GM19467 (cell line): ENCODE measurements around the gene LYPD4.
"Not testable (repeated sequence)": the region's sequence is repeated elsewhere in the genome, so short reads cannot be mapped to it uniquely, and the experiment has no call there.

Experiments used
- ATAC-seq: cut with Tn5 transposase; IDR thresholded peaks from one replicate; pipeline ENCODE4 v1.9.1; 2021; ENCODE audit warnings: mild to moderate bottlenecking, moderate library complexity; ENCODE audit not compliant: unreplicated experiment

The LYPD4 gene

DNA sequence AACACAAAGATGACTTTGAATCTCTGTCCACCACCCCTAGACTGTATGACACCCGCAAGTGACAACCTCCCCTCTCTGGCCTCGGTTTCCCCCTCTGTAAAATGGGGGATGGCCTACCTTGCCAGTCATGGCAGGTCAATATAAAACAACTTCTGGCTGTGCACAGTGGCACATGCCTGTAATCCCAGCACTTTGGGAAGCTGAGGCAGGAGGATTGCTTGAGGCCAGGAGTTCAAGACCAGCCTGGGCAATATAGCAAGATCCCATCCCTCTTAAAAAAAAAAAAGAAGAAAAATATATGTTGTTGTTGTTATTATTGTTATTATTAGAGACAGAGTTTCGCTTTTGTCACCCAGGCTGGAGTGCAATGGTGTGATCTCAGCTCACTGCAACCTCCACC lies 31.5 kb upstream of the LYPD4 start:
- not testable (repeated sequence) for ATAC-seq

DNA sequence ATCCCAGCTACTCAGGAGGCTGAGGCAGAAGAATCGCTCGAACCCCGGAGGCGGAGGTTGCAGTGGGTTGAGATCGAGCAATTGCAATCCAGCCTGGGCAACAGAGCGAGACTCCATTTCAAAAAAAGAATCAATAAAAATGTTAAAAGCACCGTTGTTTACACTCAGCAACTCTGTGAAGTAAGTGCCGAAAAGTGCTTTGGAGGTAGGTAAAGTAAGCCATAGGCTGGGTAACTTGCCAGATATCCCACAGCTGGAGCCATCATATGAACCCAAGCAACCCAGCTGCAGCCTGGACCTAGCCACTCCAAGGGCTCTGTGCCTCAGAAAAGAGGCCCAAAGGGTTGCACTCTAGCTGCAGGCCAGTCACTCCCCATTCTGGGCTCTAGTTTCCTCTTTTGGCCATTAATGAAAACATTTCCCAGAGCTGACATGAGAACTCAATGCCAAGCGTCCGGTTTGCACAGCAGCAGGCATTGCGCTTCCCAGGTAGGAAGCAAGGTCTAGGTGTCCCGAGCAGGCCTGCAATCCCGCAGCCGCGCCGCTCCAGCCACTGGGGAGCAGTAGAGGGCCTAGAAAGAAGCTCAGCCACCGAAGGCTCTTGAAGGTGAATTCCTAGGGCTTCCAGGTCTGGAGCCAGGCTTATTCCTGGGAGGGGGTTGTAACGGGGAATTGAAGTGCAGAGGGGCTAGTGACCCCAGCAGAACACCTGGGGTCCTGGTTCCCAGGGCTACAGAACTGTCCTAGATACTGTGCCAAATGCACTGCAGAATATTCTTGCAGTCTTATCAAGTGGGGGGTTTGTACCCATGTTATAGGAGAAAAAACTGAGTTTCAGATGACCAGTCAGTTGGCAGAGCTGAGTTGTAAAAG lies 28.5 kb upstream of the LYPD4 start:
- ATAC-seq, result no peak

DNA sequence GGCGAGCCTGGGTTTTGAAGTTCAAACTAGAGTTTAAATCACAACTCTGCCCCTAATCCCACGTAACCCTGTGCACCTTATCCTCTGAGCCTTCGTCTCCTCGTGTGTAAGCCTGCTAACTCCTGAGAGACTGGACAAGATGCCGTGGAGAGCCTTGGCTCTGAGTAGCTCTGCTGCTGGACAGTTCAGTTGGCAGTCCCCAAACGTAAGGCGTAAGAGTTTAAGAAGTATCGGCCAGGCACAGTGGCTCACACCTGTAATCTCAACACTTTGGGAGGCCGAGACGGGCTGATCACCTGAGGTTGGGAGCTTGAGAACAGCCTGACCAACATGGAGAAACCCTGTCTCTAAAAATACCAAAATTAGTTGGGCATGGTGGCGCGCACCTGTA lies 27.9 kb upstream of the LYPD4 start:
- no peak for ATAC-seq

DNA sequence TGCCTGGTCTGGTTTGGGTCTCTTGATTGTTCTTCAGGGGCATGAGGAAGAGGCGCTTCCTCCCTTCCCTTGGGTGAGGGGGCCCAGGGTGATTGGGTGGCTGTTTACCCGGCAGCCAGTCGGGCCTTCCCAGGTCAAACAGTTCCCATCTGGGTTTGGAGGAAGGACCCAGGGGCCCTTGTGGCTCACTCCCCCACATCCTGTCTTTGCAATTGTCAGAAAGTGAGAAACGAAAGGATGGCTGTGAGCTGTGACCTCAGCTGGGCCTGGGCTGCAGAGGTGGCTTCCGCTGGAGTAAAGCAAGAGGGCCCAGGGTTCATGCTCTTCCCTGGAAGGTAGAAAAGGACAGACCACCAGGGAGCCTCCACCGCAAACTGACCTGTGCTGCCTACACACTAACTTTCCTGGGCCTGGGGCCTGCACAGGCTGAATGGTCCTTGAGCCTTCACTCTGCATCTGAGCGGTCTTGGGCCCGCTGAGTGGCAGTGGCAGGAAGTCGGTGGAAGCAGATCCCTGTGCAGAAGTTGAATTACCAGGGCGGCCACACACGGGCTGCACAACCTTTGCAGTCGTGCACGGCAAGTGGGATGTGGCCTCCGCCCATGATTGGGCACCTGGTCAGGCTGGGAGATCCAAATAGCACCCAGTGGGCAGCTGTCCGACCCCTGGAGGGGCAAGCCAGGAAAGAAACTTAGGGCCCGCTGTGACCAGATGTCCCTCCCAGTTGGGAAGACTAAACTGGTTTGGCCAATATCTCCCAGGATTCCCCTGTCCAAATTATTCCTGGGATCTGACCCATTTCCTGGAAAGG lies 27.3 kb upstream of the LYPD4 start:
- peak; percentile 43 for ATAC-seq

DNA sequence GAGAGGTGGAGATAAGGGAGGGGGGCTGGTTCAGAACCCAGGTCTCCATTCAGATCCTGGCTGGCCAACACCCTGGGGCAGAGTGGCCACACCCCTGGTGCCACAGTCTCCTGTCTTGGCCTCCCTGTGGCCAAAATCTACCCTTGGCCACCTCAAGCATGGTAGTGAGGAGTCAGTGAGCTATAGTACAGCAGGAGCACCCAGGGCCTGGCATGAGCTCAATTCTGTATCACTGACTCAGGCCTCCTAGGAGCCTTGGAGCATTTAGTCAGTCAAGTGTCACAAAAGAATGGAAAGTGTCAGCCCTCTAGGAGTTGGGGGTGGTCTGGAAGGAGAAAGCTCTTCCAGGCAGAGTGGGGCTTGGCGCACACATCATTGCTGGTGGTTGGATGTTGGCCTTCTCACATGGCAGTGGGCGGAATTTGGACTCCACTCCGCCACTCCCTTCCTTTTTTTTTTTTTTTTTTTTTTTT lies 26.0 kb upstream of the LYPD4 start:
- ATAC-seq, result no peak

DNA sequence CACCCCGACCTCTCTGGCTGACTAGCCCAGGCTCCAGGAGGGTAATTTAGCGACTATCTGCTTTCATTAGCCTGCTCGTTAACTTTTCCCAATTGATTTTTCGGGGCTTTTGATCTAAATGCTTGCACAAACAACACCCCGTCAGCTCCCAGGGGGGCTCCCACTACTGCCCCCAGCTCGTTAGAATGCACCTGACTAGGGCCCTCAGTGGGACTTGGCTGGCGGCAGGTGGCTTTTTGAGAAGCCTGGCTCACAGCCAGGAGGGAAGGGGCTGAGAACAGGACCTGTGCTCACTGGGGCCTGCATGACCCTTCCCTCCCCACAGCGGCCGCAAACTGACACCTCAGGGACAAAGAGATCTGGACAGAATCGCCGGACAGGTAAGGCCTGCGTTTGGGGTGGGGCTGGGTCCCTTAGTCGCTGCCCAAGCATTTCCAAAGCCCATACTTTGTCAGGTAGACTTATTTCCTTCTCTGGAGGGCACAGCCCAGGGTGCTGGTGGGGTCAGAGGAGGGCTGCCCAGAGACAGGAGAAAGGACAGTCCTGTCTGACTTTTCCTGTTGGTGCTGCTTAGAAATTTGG lies 25.0 kb upstream of the LYPD4 start:
- no peak for ATAC-seq

DNA sequence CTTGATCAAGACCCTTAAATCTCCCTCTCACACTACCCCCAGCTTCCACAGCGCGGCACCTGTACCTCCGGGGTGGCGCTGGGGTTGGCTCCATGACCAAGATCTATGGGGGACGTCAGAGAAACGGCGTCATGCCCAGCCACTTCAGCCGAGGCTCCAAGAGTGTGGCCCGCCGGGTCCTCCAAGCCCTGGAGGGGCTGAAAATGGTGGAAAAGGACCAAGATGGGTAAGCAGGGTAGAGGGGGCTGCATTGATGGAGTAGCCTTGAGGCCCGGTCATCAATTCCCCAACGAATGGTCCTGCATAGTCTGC lies 24.5 kb upstream of the LYPD4 start:
- no peak for ATAC-seq

DNA sequence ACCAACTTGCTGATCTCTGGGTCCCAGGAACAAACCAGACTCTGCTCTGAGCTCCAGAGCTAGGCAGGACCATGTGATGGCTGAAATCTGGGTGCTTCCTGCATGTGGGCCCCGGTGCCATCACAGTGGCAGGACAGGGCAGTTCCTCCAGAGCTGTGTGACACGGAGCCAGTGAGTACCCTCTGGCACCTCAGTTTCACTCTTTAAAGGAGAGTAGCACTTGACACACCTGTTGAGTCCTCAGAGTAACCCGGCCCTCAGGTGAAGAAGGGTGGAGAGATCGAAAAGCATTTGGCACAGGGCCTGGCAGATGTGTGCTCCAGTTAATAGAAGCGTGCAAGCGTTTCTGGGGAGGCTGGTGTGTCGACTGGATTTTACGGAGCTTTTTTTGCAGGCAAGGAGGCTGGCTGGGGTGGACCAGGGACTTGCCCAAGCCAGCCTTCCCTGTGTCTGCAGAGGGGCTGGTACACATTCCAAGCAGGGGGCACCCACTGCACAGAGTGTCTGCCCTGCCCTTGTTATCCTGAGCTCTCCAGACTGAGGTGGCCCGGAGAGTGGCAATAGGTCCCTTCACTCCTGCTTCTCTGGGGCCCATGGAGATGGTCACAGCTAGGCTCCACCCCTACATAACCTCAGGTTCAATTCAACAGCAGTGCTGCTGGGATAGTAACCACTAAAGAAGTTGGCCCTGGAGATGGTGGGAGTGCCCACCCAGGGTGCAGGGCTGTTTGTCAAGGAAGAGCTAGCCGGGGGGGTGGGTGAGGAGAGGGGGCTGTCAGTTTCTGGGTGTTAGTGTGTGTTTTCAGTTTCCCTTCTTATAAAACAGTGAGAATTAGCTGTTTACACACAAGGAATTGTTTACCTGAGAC lies 23.9 kb upstream of the LYPD4 start:
- no peak for ATAC-seq

DNA sequence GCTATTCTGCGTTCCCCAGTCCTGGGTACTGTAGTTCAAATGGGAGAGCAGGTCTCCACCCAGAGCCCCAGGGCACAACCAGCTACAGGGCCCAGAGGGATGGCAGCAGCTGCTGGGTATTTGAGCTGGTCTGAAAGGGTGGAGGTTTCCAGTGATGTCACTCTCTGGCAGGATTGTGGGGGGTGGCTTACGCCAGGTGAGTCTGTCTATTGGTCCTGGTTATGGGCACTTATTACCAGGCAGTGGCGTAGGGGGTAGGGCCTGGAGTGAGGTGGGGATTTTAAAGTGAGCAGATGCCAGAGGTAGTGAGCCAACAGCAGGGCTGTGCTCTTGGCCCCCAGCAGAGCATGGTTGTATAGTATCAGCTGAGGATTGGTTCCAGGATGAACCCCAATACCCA lies 21.8 kb upstream of the LYPD4 start:
- ATAC-seq, result no peak

DNA sequence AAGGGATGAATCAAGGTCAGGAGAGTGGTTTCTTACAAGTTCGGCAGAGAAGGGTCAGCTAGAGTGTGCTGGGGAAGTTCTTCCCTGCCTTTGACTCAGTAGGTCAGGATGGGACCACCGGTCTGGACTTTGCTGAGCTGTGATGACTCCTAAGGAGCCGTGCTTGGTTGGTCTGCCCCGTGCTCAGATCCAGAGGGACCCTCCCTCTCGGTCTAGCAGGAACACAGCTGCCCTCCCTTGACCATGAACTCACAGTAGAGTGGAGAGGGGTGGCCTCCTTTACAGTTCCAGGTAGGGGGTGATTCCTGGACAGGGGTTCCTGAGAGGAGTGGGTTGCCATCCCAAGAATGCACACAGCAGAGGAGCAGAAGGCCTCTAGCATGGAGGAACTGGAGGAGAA lies 19.9 kb upstream of the LYPD4 start:
- no peak for ATAC-seq

DNA sequence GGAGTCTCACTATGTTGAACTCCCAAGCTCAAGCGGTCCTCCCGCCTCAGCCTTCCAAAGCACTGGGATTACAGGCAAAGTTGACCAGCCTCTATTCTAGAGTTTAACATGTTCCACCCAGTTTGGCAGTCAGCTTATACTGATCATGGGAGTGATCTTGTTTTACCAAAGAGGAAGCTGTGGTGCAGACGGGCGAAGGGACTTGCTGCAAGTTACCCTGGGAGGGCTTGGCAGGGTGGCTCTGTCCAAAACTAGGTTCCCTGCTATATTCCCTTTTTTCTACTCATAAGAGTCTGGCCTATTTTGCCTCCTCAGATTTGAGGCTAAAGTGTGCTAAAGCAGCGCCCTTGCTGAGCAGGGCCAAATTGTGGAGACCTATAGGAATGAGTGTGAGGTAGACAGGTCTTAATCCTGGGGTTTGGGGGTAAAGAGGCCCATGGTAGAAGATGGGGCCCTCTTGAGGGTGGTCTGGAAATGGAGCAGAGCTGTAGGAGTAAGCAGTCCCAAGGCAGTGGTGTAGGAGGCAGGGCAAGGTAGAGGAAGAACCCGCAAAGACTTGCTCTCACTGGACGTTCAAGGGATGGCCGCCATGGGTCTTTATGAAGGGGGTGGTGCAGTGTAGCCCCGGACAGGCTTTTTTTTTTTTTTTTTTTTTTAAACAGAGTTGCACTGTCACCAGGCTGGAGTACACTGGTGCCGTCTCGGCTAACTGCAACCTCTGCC lies 18.9 kb upstream of the LYPD4 start:
- no peak for ATAC-seq

DNA sequence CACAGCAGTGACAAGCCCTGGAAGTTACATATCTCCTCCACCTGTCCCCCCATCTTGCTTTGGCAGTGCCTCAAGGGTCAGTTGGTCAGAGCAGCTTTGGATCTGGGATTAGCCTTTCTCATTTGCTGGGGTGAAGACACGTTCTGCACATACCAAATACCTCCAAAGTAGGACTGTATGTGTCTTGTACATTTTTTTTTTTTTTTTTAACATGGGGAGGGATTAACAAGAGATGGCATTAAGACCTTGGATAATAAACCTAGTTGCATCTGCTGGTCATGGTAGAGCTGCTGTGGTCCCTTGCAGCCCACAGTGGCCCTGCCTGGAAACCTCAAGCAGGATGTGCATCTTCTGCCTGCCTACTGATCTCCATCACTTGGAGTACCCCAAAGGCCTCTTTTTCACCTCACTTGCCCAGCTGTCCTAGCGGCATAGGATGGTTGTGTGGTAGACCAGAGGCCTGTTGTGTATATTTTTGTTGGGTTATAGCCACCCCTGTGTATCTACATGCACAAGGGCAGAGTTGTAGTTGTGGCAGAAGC lies 18.0 kb upstream of the LYPD4 start:
- no peak for ATAC-seq

DNA sequence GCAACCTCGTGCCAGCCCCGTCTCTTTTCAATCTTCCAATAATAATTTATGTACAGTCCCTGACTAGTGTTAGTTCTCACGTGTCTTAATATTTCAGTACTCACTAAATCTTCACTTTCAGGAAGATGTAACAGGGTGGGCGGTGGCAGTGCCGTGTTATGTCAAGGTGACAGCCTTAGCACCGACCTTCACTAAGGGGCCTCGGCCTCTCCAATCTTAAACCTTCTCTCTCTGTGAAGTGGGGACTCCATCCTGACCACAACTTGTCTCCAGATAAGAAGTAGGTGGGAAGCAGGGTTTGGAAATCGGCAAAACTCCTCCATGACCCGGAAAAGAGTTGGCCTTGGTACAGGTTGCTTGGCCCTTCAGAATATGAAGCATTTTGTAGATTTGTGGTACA lies 17.4 kb upstream of the LYPD4 start:
- ATAC-seq, result no peak

DNA sequence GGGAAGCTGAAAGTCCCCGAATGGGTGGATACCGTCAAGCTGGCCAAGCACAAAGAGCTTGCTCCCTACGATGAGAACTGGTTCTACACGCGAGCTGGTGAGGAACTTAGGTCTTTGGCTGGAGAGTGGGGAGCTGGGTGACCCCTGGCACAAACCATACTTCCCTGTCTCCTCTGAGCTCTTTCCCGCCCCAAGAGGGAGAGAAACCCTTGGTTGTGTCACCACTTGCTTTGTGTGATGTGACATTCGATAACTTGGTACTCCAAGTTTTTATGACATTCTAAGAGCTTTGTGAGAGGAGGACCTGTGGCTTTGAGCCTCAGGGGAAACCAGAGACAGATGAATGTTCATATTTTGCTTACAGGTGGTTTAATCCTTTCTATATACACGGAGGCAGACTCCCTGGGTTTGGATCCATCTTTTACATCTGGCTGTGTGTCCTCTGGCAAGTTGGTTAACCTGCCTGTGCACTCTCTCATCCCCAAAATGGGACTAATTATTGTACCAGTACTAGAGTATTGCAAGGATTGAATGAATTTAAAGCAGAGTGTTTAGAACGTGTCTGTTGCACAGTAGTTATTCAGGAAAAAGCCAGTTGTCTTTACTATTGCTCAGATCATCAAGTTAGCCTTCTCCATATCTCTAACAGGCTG lies 16.8 kb upstream of the LYPD4 start:
- ATAC-seq, result no peak

DNA sequence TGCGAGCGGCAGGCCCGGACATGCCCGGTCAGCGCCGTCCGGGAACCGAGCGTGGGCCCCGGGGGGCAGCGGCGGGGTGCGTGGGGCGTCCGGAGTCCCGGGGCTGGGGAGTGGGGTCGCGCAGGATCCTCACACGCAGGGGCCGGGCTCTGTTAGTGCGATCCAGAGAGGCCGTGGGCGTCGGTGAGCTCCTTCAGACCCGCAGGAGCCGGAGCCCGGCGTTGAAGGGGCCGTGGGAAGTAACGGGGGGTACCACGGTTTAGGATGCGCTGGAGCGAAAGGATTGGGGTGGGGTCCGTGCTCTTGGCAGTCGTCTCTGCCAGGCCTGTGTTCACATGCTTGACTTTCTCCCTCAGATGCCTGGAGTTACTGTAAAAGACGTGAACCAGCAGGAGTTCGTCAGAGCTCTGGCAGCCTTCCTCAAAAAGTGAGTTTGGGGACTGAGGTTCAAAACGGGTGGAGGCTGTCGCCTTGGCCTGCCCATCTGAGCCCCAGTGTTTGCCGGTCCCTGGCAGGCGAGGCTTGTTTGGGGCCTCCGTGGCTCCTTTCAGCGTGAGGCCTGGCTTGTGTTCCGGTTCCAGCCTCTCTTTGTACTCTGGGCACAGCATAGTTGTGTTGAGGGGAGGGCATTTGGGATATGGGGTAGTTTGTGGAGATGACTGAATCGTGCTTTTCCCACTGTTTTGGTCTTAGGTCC lies 16.1 kb upstream of the LYPD4 start:
- ATAC-seq, result no peak

DNA sequence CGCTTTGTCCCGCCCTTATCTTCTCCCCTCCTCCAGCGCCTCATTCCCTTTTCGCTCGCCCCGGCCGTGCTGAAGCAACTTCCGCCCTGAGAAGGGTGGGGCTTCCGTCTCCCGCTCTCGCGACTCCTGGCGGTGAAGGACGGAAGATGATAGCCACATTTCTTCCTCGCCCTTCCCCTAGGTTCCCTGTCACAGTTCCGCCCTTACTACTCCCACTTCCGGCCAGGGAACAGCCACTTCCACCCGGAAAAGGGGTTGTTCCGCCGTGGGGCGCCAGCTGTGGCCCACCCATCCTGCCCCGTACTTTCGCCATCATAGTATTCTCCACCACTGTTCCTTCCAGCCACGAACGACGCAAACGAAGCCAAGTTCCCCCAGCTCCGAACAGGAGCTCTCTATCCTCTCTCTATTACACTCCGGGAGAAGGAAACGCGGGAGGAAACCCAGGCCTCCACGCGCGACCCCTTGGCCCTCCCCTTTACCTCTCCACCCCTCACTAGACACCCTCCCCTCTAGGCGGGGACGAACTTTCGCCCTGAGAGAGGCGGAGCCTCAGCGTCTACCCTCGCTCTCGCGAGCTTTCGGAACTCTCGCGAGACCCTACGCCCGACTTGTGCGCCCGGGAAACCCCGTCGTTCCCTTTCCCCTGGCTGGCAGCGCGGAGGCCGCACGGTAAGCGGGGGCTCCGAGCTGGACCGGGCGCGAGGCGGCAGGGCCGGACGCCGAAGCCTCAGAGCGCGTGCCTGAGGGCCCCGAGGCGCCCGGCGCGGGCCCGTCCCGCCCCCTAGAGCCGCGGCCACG lies 15.3 kb upstream of the LYPD4 start, which contains the start of gene RPS19:
RPS19 (plus strand) TSS at position 638 of the 801 bp plus-strand sequence. CDS start 520 bp downstream, outside the sequence.
- peak; percentile 72 for ATAC-seq

DNA sequence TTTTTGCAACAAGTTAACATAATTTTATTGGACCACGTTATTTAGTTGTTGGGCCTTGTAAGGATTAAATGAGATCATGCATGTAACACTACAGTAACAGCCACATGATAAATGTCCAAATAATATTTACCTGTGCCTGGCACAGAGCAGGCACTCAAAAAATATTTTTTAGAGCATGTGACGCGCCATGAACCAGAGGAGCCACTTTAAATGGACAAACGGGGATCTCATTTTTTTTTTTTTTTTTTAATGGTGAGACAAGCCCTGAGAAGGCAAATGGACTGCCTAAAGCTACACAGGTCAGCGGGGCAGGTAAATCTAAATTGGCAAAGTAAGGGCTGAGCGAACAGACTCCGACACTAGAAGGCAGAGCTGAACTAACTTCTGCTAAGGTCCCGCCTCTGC lies 14.7 kb upstream of the LYPD4 start:
- ATAC-seq, result no peak

DNA sequence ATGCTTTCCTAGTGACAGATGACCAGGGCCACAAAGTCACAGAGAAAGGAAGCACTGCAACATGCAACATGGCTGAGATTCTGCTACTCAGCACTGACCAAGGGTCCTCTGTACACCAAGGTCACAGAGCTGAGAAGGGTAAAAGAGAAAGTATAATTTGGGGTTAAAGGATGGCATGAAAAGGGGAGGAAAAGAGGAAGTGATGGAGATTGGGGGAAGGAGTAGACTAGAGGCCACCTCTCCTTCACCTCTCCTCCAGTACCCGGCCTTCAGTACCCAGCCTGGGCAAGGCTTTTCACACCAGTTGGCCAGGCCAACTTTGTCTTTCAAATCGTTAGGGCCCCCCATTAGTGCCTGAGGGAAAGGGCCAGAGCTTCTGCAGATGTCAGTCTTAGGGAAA lies 9.3 kb upstream of the LYPD4 start:
- ATAC-seq, result no peak
